IPS-15b (cell line): ENCODE data around the gene METTL16.
"Not testable (repeated sequence)": the region's sequence is repeated elsewhere in the genome, so short reads cannot be mapped to it uniquely, and the experiment has no call there.

Source experiments
- H3K27me3 ChIP-seq: one replicate; pipeline ENCODE4 v1.6.1; 2013; ENCODE audit warnings: low read length; ENCODE audit not compliant: control insufficient read depth, insufficient read depth
- H3K36me3 ChIP-seq: one replicate; pipeline ENCODE4 v1.6.1; 2013; ENCODE audit warnings: low read length; ENCODE audit not compliant: control insufficient read depth, insufficient read depth
- H3K4me1 ChIP-seq: one replicate; pipeline ENCODE4 v1.6.1; 2013; ENCODE audit warnings: mild to moderate bottlenecking, low read length; ENCODE audit not compliant: control insufficient read depth, insufficient read depth
- H3K4me3 ChIP-seq: one replicate; pipeline ENCODE4 v1.5.1; 2013; ENCODE audit warnings: low read depth, low read length
- H3K9ac ChIP-seq: one replicate; pipeline ENCODE4 v1.6.1; 2013; ENCODE audit warnings: low read depth, mild to moderate bottlenecking, low read length
- H3K9me3 ChIP-seq: one replicate; pipeline ENCODE4 v1.6.1; 2013; ENCODE audit warnings: mild to moderate bottlenecking, low read length; ENCODE audit not compliant: control insufficient read depth, insufficient read depth

The METTL16 gene, protein sequence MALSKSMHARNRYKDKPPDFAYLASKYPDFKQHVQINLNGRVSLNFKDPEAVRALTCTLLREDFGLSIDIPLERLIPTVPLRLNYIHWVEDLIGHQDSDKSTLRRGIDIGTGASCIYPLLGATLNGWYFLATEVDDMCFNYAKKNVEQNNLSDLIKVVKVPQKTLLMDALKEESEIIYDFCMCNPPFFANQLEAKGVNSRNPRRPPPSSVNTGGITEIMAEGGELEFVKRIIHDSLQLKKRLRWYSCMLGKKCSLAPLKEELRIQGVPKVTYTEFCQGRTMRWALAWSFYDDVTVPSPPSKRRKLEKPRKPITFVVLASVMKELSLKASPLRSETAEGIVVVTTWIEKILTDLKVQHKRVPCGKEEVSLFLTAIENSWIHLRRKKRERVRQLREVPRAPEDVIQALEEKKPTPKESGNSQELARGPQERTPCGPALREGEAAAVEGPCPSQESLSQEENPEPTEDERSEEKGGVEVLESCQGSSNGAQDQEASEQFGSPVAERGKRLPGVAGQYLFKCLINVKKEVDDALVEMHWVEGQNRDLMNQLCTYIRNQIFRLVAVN

DNA sequence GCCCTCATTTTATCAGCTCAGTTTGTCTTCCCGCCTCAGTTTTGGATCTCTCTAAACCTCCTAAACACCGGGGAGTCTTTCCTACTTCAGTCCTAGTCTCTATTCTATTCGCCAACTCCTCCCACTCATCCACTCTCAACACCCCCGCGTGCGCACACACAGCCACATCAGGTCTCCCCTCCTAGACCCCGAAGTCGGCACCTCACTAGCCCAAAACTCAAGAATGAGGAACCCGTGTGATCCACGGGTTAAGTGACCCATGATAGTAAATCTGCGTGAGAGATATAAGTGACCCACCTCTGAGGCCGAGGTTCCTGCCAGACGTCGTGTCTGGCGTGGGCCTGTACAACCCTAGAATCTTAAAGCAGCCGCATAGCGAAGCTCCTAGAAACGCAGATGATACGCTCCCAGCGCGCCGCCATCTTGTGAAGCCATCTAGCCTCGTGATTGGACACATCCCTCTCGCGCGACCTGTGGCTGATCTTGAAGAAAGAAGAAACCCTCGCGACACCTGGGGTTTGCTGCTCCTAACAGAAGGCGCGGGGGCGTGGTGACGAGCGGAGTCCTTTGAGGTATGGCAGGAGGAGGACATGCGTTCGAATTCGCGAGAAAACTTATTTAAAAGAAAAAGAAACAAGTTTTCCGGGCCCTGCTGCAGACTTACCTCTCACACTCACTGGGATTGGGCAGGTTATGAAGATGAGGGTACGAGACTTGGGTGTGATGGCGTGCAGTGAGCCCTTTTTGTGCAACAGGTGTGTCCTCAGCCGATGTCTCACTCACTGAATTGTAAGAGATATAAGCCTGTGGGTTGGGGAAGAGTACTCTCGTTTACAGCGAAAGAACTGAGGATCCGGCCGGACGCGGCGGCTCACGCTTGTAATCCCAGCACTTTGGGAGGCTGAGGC, at the start of gene METTL16:
Gene METTL16 (minus strand): TSS at position 427 of the 908 bp plus-strand sequence. CDS start 9,557 bp downstream, outside the sequence.
- Histone ChIP-seq H3K9me3 (no peaks in the 10 kb centered on the region), H3K4me1 (peaks cover 3% of the 10 kb centered on the region), H3K4me3 (peak within 1 kb of the TSS; percentile 80), H3K36me3 (peaks cover 4% of the 10 kb centered on the region), H3K9ac (peak within 1 kb of the TSS; percentile 99), H3K27me3 (no peaks in the 10 kb centered on the region)

DNA sequence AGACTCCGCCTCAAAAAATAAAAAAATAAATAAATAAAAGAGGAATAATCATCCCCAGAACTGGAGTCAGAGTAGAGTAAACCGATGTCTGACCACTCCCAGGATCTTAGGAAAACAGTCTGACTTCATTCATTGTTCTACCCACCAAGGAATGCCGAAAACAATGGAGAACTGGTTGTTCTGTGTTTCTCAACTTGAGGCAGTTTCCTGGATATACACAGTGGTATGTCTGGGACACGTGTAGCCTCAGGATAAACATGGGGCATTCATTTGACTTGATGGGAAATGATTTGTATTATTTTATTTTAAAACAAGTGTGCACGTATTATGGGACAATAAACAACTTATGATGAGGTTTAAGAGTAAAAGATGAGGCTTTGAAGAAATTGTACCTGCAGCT, 49.0 kb upstream of the METTL16 start:
- Histone ChIP-seq H3K4me3 (no peak overlapping the region), H3K9me3 (no peaks in the 10 kb centered on the region), H3K9ac (no peak overlapping the region)

DNA sequence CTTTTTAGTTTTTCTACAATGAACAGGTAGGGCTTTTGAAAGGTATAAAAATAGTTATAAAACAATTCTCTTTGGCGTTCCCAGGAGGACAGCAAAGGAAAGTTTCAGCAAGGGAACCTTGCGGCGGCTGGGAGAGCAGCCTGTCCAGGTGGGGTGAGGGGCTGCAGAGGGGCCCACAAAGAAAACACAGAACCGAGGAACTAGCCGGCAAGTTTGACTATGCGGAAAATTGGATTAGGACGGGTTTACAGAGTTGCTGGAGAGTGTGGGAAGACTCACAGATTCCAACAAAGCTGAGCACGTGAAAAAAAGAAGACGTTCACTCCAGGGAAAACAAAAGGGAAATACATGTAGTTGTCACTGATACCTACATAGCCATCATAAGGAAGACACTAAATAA, 40.2 kb upstream of the METTL16 start:
- no peak overlapping the region for H3K9ac ChIP-seq
- H3K27me3 ChIP-seq = no peaks in the 10 kb centered on the region
- no peak overlapping the region for H3K4me3 ChIP-seq
- no peaks in the 10 kb centered on the region for H3K36me3 ChIP-seq
- H3K4me1 ChIP-seq = no peaks in the 10 kb centered on the region
- H3K9me3 ChIP-seq = no peaks in the 10 kb centered on the region

More for the DNA sequence above, 49.0 kb upstream of the METTL16 start:
- H3K36me3 ChIP-seq = no peaks in the 10 kb centered on the region
- H3K27me3 ChIP-seq = no peaks in the 10 kb centered on the region
- H3K4me1 ChIP-seq = no peaks in the 10 kb centered on the region

DNA sequence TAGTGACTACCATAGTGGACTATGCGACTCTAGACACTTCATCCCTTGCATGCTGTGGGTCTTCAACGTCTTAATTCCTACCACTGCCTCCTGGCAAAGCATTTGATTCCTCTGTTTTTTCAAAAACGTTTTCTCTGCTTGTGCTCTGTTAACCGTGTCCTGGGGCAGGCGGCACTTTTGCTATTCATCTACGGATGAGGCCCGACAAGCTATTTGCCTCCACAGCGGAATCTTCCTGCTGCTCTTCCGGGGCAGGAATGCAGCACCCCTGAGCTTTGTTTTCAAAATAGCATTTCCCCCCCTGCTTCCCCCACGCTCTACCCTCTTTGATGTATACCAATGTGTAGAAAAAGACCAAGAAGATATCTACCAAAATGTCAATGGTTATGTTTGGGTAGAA, 39.8 kb upstream of the METTL16 start:
- no peaks in the 10 kb centered on the region for H3K27me3 ChIP-seq
- H3K36me3 ChIP-seq = no peaks in the 10 kb centered on the region
- H3K4me1 ChIP-seq = no peaks in the 10 kb centered on the region
- no peak overlapping the region for H3K9ac ChIP-seq
- no peaks in the 10 kb centered on the region for H3K9me3 ChIP-seq
- no peak overlapping the region for H3K4me3 ChIP-seq

DNA sequence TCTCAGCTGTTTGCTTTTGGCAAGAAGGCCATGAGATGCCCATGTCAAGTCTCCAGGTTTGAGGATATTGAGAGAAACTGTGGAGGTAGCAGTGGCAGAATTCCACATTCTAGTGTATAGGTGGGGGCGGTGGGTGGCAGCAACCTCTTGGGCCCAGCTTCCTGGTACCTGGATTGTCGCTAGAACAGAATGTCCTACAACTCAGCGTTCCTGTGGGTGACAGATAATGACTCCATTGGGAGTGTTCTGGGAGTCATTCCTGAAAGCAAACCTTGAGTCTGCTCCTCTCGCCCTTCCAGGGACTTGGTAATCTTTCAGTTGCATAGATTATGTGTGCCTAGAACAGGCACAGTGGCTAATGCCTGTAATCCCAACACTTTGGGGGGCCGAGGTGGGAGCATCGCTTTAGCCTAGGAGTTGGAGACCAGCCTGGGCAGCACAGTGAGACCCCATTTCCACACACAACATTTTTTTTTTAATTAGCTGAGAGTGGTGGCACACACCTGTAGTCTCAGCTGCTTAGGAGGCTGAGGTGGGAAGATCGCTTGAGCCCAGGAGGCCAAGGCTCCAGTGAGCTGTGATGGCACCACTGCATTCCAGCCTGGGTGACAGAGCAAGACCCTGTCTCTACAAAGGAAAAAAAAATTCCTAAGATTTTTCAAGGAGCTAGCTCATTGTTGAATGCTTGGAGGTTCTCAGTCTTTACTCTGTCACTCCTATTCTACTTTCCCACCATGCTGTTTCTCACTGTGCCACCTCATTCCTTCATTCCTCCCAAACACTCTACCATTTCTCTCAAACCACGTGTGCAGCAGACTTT, 37.9 kb upstream of the METTL16 start:
- no peaks in the 10 kb centered on the region for H3K36me3 ChIP-seq
- no peaks in the 10 kb centered on the region for H3K27me3 ChIP-seq
- no peaks in the 10 kb centered on the region for H3K4me1 ChIP-seq
- H3K4me3 ChIP-seq = no peak overlapping the region
- no peaks in the 10 kb centered on the region for H3K9me3 ChIP-seq
- H3K9ac ChIP-seq = no peak overlapping the region

DNA sequence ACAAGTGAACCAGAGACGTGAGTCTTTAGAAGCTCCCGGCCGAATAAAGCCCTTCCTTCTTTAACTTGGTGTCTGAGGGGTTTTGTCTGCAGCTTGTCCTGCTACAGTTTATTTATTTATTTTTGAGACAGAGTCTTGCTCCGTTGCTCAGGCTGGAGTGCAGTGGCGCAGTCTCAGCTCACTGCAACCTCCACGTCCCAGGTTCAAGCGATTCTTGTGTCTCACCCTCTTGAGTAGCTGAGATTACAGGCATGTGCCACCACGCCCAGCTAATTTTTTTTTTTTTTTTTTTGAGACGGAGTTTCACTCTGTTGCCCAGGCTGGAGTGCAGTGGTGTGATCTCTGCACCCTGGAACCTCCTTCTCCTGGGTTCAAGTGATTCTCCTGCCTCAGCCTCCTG, 36.3 kb upstream of the METTL16 start:
- H3K4me1 ChIP-seq, H3K9me3 ChIP-seq, H3K9ac ChIP-seq, H3K27me3 ChIP-seq, H3K36me3 ChIP-seq, H3K4me3 ChIP-seq: not testable (repeated sequence)

DNA sequence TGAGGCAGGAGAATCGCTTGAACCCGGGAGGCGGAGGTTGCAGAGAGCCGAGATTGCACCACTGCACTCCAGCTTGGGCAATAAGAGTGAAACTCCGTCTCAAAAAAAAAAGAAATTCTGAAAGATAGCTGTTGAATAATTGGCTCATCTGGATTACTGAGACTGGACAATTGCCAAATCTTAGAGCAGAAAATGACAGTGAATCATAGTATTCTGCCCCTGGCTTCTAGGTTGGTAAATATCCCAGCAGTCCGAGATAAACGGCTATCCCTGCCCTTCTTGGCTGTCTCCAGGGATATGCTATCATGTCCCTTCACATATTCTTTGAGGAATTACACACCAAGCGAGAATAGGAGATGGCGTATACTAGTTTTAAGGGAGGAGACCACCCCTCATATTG, 35.5 kb upstream of the METTL16 start:
- no peaks in the 10 kb centered on the region for H3K9me3 ChIP-seq
- no peak overlapping the region for H3K4me3 ChIP-seq
- H3K9ac ChIP-seq = no peak overlapping the region
- no peaks in the 10 kb centered on the region for H3K4me1 ChIP-seq
- H3K27me3 ChIP-seq = no peaks in the 10 kb centered on the region
- H3K36me3 ChIP-seq = no peaks in the 10 kb centered on the region

DNA sequence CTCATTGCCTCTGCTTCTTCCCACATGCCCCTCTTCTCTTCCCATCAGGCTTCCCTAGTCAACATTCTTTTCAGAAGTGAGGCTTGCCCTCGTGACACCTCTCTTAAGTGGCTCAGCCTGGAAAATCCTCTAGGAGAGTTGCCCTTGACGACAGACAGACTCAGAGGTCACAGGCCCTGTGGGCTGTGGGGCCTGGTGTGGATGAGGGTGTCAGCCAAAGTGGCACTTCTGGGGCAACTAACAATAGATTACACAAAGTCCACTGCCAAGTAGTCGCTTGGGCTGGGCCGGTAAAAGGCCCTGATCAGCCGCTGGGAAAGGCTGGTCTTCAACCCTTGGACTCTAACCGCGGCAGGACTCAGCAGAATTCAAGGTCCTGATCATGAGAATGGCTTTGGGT, 33.7 kb upstream of the METTL16 start:
- H3K27me3 ChIP-seq = no peaks in the 10 kb centered on the region

DNA sequence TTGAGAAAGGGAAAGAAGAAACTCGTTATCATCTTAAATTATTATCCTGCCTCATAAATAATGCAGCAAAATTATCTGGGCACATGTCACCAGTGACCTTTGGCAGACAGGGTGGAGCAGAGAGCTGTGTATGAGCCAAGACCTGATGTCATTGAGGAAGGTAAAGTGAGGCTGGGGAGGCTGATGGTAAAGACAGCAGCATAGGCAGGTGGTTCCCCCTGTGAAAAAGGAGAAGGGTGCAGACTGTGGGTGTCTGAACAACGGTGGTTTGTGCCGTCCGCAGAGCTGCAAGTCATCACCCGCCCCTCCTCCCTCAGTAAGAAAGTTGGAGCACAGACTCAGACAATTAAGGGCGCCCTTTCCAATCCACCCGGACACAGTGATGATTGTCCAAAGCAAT, 30.8 kb upstream of the METTL16 start:
- no peaks in the 10 kb centered on the region for H3K4me1 ChIP-seq
- H3K9ac ChIP-seq = no peak overlapping the region
- H3K36me3 ChIP-seq = no peaks in the 10 kb centered on the region
- H3K4me3 ChIP-seq = no peak overlapping the region
- no peaks in the 10 kb centered on the region for H3K9me3 ChIP-seq
- no peaks in the 10 kb centered on the region for H3K27me3 ChIP-seq

More for the DNA sequence above, 33.7 kb upstream of the METTL16 start:
- Histone ChIP-seq H3K4me3 (no peak overlapping the region), H3K9ac (no peak overlapping the region), H3K4me1 (no peaks in the 10 kb centered on the region), H3K36me3 (no peaks in the 10 kb centered on the region), H3K9me3 (no peaks in the 10 kb centered on the region)

DNA sequence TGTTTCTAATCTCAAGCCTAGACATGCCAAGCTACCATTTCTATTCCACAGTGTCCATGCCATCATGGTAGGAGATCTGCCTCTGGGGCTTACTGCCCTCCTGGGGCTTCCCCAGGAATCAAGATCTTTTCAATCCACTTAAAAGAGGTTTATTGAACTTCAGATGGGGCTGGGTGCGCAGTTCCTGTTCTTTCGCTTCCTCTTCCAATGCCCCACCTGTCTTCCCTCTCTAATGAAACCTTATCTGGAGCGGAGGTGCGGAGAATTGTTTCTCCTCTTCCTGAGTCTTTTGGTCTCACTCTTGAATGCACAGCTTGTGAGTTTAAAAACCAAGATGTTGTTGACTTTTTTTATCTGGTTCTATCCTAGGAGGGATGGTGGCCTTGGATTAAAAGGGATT, 30.4 kb upstream of the METTL16 start:
- Histone ChIP-seq H3K4me1 (no peaks in the 10 kb centered on the region), H3K4me3 (no peak overlapping the region), H3K9ac (no peak overlapping the region), H3K9me3 (no peaks in the 10 kb centered on the region), H3K27me3 (no peaks in the 10 kb centered on the region), H3K36me3 (no peaks in the 10 kb centered on the region)

DNA sequence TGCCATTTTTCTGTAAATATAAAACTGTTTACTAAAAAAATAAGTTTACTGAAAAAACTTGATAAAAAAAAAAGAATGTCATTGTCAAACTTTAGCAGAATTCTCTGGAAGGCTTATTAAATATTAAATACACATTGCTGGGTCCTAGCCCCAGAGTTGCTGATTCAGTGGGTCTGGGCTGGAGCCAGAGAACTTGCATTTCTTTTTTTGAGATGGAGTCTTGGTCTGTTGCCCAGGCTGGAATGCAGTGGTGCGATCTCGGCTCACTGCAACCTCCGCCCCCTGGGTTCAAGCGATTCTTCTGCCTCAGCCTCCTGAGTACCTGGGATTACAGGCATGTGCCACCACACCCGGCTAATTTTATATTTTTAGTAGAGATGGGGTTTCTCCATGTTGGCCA, 25.9 kb upstream of the METTL16 start:
- H3K36me3 ChIP-seq, H3K9ac ChIP-seq, H3K4me3 ChIP-seq, H3K9me3 ChIP-seq, H3K4me1 ChIP-seq, H3K27me3 ChIP-seq: not testable (repeated sequence)
